ENCODE results near the gene FAM118B.

FAM118B gene

DNA sequence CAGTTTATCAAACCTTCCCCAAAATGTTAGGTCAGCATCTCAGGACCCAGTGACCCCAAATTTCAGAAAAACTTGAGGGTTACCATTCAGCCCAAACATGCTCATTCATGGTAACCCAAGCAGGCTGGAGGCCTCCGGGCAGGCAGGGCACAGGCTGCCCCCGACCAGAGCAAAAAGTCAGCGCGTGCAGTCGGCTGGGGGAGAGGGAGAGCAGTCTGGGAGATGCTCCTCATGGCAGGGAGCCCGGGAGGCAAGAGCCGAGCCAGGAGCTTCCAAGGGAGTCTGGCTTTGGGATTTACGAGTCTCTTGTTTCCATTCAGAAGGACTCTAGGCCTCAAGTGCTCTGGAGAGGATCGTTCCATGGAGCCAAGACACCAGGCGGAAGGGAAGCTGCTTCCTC, 45.8 kb upstream of the FAM118B start:
- TF ChIP-seq EGR1 (IDR thresholded peaks at IDR 0.05) (no peak), ZBTB7A (IDR thresholded peaks at IDR 0.05; ENCODE audit: low read depth) (no peak), TCF12 (IDR thresholded peaks at IDR 0.05; ENCODE audit: low read depth) (no peak), YY1 (IDR thresholded peaks at IDR 0.05; ENCODE audit: low read depth) (no peak), NFIC (IDR thresholded peaks at IDR 0.05) (no peak)
- TF ChIP-seq, protein P1, sequence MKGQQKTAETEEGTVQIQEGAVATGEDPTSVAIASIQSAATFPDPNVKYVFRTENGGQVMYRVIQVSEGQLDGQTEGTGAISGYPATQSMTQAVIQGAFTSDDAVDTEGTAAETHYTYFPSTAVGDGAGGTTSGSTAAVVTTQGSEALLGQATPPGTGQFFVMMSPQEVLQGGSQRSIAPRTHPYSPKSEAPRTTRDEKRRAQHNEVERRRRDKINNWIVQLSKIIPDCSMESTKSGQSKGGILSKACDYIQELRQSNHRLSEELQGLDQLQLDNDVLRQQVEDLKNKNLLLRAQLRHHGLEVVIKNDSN (IDR thresholded peaks at IDR 0.05), result no peak
- TF ChIP-seq, protein P2, sequence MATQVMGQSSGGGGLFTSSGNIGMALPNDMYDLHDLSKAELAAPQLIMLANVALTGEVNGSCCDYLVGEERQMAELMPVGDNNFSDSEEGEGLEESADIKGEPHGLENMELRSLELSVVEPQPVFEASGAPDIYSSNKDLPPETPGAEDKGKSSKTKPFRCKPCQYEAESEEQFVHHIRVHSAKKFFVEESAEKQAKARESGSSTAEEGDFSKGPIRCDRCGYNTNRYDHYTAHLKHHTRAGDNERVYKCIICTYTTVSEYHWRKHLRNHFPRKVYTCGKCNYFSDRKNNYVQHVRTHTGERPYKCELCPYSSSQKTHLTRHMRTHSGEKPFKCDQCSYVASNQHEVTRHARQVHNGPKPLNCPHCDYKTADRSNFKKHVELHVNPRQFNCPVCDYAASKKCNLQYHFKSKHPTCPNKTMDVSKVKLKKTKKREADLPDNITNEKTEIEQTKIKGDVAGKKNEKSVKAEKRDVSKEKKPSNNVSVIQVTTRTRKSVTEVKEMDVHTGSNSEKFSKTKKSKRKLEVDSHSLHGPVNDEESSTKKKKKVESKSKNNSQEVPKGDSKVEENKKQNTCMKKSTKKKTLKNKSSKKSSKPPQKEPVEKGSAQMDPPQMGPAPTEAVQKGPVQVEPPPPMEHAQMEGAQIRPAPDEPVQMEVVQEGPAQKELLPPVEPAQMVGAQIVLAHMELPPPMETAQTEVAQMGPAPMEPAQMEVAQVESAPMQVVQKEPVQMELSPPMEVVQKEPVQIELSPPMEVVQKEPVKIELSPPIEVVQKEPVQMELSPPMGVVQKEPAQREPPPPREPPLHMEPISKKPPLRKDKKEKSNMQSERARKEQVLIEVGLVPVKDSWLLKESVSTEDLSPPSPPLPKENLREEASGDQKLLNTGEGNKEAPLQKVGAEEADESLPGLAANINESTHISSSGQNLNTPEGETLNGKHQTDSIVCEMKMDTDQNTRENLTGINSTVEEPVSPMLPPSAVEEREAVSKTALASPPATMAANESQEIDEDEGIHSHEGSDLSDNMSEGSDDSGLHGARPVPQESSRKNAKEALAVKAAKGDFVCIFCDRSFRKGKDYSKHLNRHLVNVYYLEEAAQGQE (IDR thresholded peaks at IDR 0.05; ENCODE audit: low read depth), result no peak
- TF ChIP-seq, protein P3, sequence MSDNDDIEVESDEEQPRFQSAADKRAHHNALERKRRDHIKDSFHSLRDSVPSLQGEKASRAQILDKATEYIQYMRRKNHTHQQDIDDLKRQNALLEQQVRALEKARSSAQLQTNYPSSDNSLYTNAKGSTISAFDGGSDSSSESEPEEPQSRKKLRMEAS (IDR thresholded peaks at IDR 0.05), result no peak

DNA sequence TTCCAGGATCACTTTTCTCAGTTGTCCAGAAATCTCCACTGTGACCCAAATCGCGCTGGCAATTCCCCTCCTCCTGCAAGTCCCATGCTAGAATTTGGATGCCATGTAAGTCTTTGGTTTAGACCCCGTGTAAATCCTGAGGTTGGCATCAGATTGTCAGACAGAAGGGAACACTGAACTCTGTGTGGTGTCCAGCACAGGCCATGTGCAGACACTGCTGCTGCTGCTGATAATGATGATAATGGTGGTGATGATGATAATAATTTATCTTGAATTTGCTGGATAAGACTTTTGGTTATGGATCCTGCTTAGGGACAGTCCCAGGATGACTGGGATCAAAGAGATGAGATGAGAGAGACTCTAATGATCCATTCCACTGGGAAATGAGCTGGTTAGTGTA, 45.2 kb upstream of the FAM118B start:
- no peak for TF ChIP-seq EP300 (IDR thresholded peaks at IDR 0.05; ENCODE audit: borderline replicate concordance)
- TF ChIP-seq, protein P1 (IDR thresholded peaks at IDR 0.05), result no peak
- TF ChIP-seq CREB1 (IDR thresholded peaks at IDR 0.05; ENCODE audit: low read depth), result no peak
- no peak for TF ChIP-seq TCF12 (IDR thresholded peaks at IDR 0.05; ENCODE audit: low read depth)
- TF ChIP-seq FOXM1 (IDR thresholded peaks at IDR 0.05; ENCODE audit: borderline replicate concordance, low read depth), result no peak
- TF ChIP-seq TEAD4 (IDR thresholded peaks at IDR 0.05), result no peak

DNA sequence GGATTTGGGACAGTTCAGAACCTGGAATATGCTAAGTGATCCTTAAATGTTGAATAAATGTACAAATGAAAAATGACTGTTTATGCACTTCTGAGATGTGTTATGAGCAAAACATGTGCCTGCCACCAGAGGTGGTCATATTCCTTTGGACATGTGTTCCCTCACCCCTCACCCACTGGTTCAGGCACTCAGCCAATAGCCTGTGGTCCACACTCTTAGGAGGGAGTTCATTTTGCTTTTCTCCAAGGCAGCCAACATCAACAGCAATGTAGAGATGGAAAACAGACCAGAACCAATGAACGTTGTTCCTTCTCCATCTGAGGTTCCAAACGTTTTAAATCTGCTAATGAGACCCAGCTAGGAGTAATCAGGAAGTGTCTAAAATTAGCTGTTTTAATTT, 44.1 kb upstream of the FAM118B start:
- TF ChIP-seq, protein P2 (IDR thresholded peaks at IDR 0.05; ENCODE audit: low read depth), result no peak
- TF ChIP-seq, protein P3 (IDR thresholded peaks at IDR 0.05), result no peak

DNA sequence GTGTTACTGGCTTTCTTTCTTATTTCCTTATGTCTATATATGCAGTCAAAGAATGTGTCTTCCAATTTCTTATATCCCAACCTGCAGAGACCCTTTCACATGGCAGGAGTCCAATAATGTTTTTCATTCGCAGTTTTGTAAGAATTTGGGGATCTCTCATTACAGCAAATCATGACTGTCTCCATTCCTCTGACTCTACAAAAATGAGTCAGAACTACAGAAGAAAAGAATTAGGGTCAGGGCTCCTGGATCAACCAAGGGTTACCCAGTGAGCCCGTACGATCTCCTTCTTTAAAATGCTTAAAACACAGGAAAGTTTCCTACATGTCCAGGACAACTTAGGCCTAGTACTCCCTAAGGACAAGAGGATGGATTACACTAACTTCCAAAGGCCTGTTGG, 42.3 kb upstream of the FAM118B start:
- TF ChIP-seq, protein P3 (IDR thresholded peaks at IDR 0.05), result no peak
- TF ChIP-seq ZBTB7A (IDR thresholded peaks at IDR 0.05; ENCODE audit: low read depth) (no peak), TAF1 (IDR thresholded peaks at IDR 0.05; ENCODE audit: low read depth) (no peak), YY1 (IDR thresholded peaks at IDR 0.05; ENCODE audit: low read depth) (no peak), RAD21 (IDR thresholded peaks at IDR 0.05; ENCODE audit: low read depth) (no peak), EGR1 (IDR thresholded peaks at IDR 0.05) (no peak), NFIC (IDR thresholded peaks at IDR 0.05) (no peak), TEAD4 (IDR thresholded peaks at IDR 0.05) (no peak), TCF12 (IDR thresholded peaks at IDR 0.05; ENCODE audit: low read depth) (no peak)
- TF ChIP-seq, protein P2 (IDR thresholded peaks at IDR 0.05; ENCODE audit: low read depth), result no peak
- TF ChIP-seq, protein P1 (IDR thresholded peaks at IDR 0.05), result no peak

DNA sequence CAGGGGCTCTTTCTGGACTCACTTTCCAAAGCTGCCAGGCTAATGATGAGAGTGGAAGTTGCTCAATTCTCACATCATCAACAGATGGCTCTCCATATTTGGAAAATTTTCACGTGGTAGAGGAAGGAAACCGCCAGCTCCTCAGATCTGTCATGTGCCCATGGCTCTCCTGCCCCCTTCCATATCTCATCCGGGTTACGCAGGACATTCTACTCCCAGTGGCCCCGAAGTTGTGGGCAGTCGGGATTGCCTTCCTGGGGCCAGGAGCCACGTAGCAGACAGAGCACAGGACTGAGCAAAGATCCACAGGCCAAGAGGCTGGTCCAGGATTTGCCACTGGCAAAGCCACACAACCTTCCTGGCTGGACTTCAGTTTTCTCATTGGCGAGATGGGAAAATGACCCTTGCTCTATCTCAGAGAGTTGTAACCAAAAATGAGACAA, 39.0 kb upstream of the FAM118B start:
- TF ChIP-seq TEAD4 (IDR thresholded peaks at IDR 0.05), result no peak
- no peak for TF ChIP-seq ZBTB7A (IDR thresholded peaks at IDR 0.05; ENCODE audit: low read depth)
- TF ChIP-seq EP300 (IDR thresholded peaks at IDR 0.05; ENCODE audit: borderline replicate concordance), result no peak
- no peak for TF ChIP-seq FOXM1 (IDR thresholded peaks at IDR 0.05; ENCODE audit: borderline replicate concordance, low read depth)
- no peak for TF ChIP-seq TAF1 (IDR thresholded peaks at IDR 0.05; ENCODE audit: low read depth)
- no peak for TF ChIP-seq CEBPB (IDR thresholded peaks at IDR 0.05)
